H1 (cell line): ENCODE data around the gene CDHR2. TPM values are rescaled to one million over a fixed set of nuclear protein-coding genes. Genes with fewer than 3 reads are reported as not detected.
"Not testable (repeated sequence)": the region's sequence is repeated elsewhere in the genome, so short reads cannot be mapped to it uniquely, and the experiment has no call there.

Experiments used
- CTCF ChIA-PET: fragments of 300-600 bp; sonication (Branson Sonifier 250); formaldehyde crosslinking; loops from one replicate; lab custom pipeline; 2021; ENCODE audit not compliant: partially characterized antibody; lab: Charles Lee
- POLR2A ChIA-PET: fragments of 300-600 bp; sonication (Branson Sonifier 250); formaldehyde crosslinking; loops from one replicate; lab custom pipeline; 2021; ENCODE audit warnings: inconsistent platforms; ENCODE audit not compliant: partially characterized antibody; lab: Charles Lee
- DNase-seq, 2 experiments: peaks; one replicate each; pipeline versions ENCODE4 v3.0.0 to v3.0.0-alpha.2; 2010 to 2022; ENCODE audit warnings: low spot score in 2 of 2, low read depth in 1 of 2, mixed read lengths in 1 of 2
- FAIRE-seq: peaks from 2 replicates; lab custom pipeline; 2011; peaks lifted over from hg19 to GRCh38; lab: Jason Lieb, UNC
- H2AFZ ChIP-seq: 2 replicates; pipeline ENCODE4 v1.8.1; 2012; ENCODE audit warnings: low read length, inconsistent platforms
- H2AK5ac ChIP-seq: 2 replicates; pipeline ENCODE4 v1.6.1; 2013; ENCODE audit warnings: low read depth, low read length
- H2BK120ac ChIP-seq: replicated peaks from 2 replicates; pipeline ENCODE3; 2013; ENCODE audit warnings: low read depth, low read length, inconsistent platforms
- H2BK12ac ChIP-seq: 2 replicates; pipeline ENCODE4 v1.6.1; 2013; ENCODE audit warnings: low read depth, low read length
- H2BK15ac ChIP-seq: 2 replicates; pipeline ENCODE4 v1.6.1; 2013; ENCODE audit warnings: low read length
- H2BK20ac ChIP-seq: 2 replicates; pipeline ENCODE4 v1.6.1; 2013; ENCODE audit warnings: low read length
- H2BK5ac ChIP-seq: 2 replicates; pipeline ENCODE4 v1.6.1; 2013; ENCODE audit warnings: low read depth, low read length
- H3K14ac ChIP-seq: 2 replicates; pipeline ENCODE4 v1.6.1; 2013; ENCODE audit warnings: inconsistent platforms; ENCODE audit not compliant: insufficient read length
- H3K18ac ChIP-seq: 2 replicates; pipeline ENCODE4 v1.6.1; 2013; ENCODE audit warnings: low read length; ENCODE audit errors: extremely low read depth
- H3K23ac ChIP-seq: 2 replicates; pipeline ENCODE4 v1.6.1; 2013; ENCODE audit warnings: inconsistent platforms; ENCODE audit not compliant: insufficient read length
- H3K23me2 ChIP-seq: 2 replicates; pipeline ENCODE4 v1.6.1; 2013; ENCODE audit warnings: low read depth, low read length
- H3K27ac ChIP-seq: 2 replicates; pipeline ENCODE4 v1.6.1; 2011; ENCODE audit warnings: low read depth, low read length, inconsistent platforms
- H3K27me3 ChIP-seq, 4 experiments: replicated peaks in 1 of 4; 1 replicate in 1 of 4; 2 replicates in 3 of 4; pipeline versions ENCODE4 v1.6.1 to v1.8.1; 2011 to 2013; ENCODE audit warnings: low read length in 3 of 4, mild to moderate bottlenecking in 3 of 4, inconsistent platforms in 2 of 4, mixed read lengths in 2 of 4, moderate library complexity in 1 of 4; ENCODE audit not compliant: control insufficient read depth in 3 of 4, insufficient read depth in 3 of 4; ENCODE audit errors: extremely low read depth in 1 of 4
- H3K36me3 ChIP-seq, 4 experiments: 2 replicates each; pipeline versions ENCODE4 v1.6.1 to v1.8.1; 2011 to 2013; ENCODE audit warnings: mild to moderate bottlenecking in 4 of 4, low read length in 3 of 4, moderate library complexity in 2 of 4, control low read depth in 1 of 4, inconsistent platforms in 1 of 4; ENCODE audit not compliant: insufficient read depth in 4 of 4, control insufficient read depth in 2 of 4
- H3K4ac ChIP-seq: replicated peaks from 2 replicates; pipeline ENCODE3; 2013; ENCODE audit warnings: low read length, low read depth, mixed read lengths, inconsistent platforms; ENCODE audit not compliant: insufficient read length
- H3K4me1 ChIP-seq, 4 experiments: replicated peaks in 1 of 4; 1 replicate in 1 of 4; 2 replicates in 3 of 4; pipeline versions ENCODE4 v1.6.1 to v1.8.1; 2011 to 2013; ENCODE audit warnings: low read length in 3 of 4, inconsistent platforms in 2 of 4, mixed read lengths in 1 of 4; ENCODE audit not compliant: insufficient read depth in 4 of 4, control insufficient read depth in 3 of 4
- H3K4me2 ChIP-seq, 2 experiments: 2 replicates each; pipeline versions ENCODE4 v1.6.1 to v1.8.1; 2011 to 2013; ENCODE audit warnings: low read depth in 2 of 2, low read length in 2 of 2, control low read depth in 1 of 2, inconsistent platforms in 1 of 2, mild to moderate bottlenecking in 1 of 2; ENCODE audit not compliant: insufficient read depth in 1 of 2
- H3K4me3 ChIP-seq, 4 experiments: fragments of 200-600, 300-600 bp in 1 of 4; sonication (generic), shearing (Covaris generic), sonication (Bioruptor Twin) in 1 of 4; 2 replicates each; pipeline versions ENCODE4 v1.5.1 to v1.8.1; 2011 to 2016; ENCODE audit warnings: low read length in 4 of 4, low read depth in 3 of 4, control low read depth in 2 of 4, inconsistent platforms in 2 of 4, mild to moderate bottlenecking in 2 of 4, mixed read lengths in 1 of 4, moderate library complexity in 1 of 4; ENCODE audit not compliant: insufficient read depth in 2 of 4; ENCODE audit errors: extremely low read depth in 1 of 4
- H3K56ac ChIP-seq: replicated peaks from 2 replicates; pipeline ENCODE3; 2013; ENCODE audit warnings: low read depth, mild to moderate bottlenecking, mixed read lengths, low read length, inconsistent platforms; ENCODE audit not compliant: insufficient read length
- H3K79me1 ChIP-seq: 2 replicates; pipeline ENCODE4 v1.6.1; 2013; ENCODE audit warnings: low read depth, low read length, control low read depth
- H3K79me2 ChIP-seq, 2 experiments: 2 replicates each; pipeline versions ENCODE4 v1.6.1 to v1.8.1; 2012 to 2013; ENCODE audit warnings: low read length in 2 of 2, mild to moderate bottlenecking in 2 of 2, inconsistent platforms in 1 of 2; ENCODE audit not compliant: insufficient read depth in 2 of 2, control insufficient read depth in 1 of 2
- H3K9ac ChIP-seq, 4 experiments: replicated peaks in 1 of 4; 1 replicate in 1 of 4; 2 replicates in 3 of 4; pipeline versions ENCODE4 v1.6.1 to v1.8.1; 2011 to 2013; ENCODE audit warnings: low read depth in 3 of 4, low read length in 3 of 4, control low read depth in 2 of 4, mild to moderate bottlenecking in 2 of 4, moderate library complexity in 2 of 4, inconsistent platforms in 1 of 4; ENCODE audit errors: extremely low read depth in 1 of 4
- H3K9me3 ChIP-seq, 2 experiments: 2 replicates each; pipeline versions ENCODE4 v1.6.1 to v1.8.1; 2012 to 2013; ENCODE audit warnings: mild to moderate bottlenecking in 2 of 2, moderate library complexity in 2 of 2, control low read depth in 1 of 2, inconsistent platforms in 1 of 2, low read depth in 1 of 2, low read length in 1 of 2, mixed read lengths in 1 of 2; ENCODE audit not compliant: insufficient read depth in 2 of 2
- H4K20me1 ChIP-seq, 2 experiments: replicated peaks in 1 of 2; 2 replicates each; pipeline versions ENCODE3 to v1.8.1; 2011 to 2013; ENCODE audit warnings: inconsistent platforms in 2 of 2, low read length in 2 of 2, mild to moderate bottlenecking in 1 of 2; ENCODE audit not compliant: insufficient read depth in 2 of 2, control insufficient read depth in 1 of 2
- H4K5ac ChIP-seq: 2 replicates; pipeline ENCODE4 v1.6.1; 2013; ENCODE audit warnings: low read length, low read depth, mixed read lengths, inconsistent platforms; ENCODE audit not compliant: insufficient read length
- H4K8ac ChIP-seq: 2 replicates; pipeline ENCODE4 v1.8.0; 2013; ENCODE audit warnings: mild to moderate bottlenecking, moderate library complexity, low read length, inconsistent platforms; ENCODE audit not compliant: insufficient read depth; ENCODE audit errors: extremely low read depth
- H4K91ac ChIP-seq: replicated peaks from 2 replicates; pipeline ENCODE3; 2013; ENCODE audit warnings: low read length, mixed read lengths, inconsistent platforms; ENCODE audit not compliant: insufficient read length
- WGBS, 2 experiments: shearing (Covaris generic) in 1 of 2; methylation state at CpG; one replicate each; pipeline versions ENCODE4 v1.1.6 to v1.1.7; 2013 to 2015; ENCODE audit warnings: low lambda C conversion rate in 2 of 2, mixed read lengths in 2 of 2, inconsistent platforms in 1 of 2, low coverage in 1 of 2, missing lambda C conversion rate in 1 of 2; ENCODE audit not compliant: insufficient replicate concordance in 2 of 2, insufficient coverage in 1 of 2, insufficient read length in 1 of 2; ENCODE audit errors: extremely low coverage in 1 of 2, missing lambda C conversion rate in 1 of 2; 5-methylcytosine and 5-hydroxymethylcytosine counted together
- polyA plus RNA-seq, 7 experiments: library from polyadenylated mRNA; depleted of rRNA in 3 of 7; stranded (reverse) in 5 of 7; unstranded in 2 of 7; fragments of >200 nt in 5 of 7; fragments of 200-250 nt in 2 of 7; gene quantifications; 1 replicate in 5 of 7; 2 replicates in 1 of 7; 4 replicates in 1 of 7; pipeline versions ENCODE4 v1.2.1 to v1.2.3, GENCODE V29; 2011 to 2013; ENCODE audit warnings: missing spikeins in 2 of 7, mixed read lengths in 2 of 7
- total RNA-seq: library from RNA; stranded (reverse); fragmentation: NEBNext Ultra II Directional; extraction: Animal tissue kit (Norgen Biotek cat#: 25700); gene quantifications from 2 replicates; pipeline ENCODE4 v1.2.1, GENCODE V29; 2021

The CDHR2 gene
- total and polyA plus RNA-seq, 2 of the 8 experiments (the other 6 are each of a cell fraction or from before 2014, with no cell fraction given) = 0.02 to 0.43 TPM

DNA sequence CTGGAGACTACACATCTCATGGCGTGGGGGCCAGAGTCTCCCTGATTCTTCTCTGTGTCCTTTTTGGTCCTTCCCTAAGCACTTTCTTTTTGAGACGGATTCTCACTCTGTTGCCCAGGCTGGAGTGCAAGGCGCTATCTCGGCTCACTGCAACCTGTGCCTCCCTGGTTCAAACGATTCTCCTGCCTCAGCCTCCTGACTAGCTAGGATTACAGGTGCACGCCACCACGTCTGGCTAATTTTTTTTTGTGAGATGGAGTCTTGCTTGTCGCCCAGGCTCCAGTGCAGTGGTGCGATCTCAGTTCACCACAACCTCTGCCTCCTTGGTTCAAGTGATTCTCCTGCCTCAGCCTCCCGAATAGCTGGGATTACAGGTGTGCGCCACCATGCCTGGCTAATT, 1.8 kb downstream of the CDHR2 start:
- H3K18ac ChIP-seq, H3K79me1 ChIP-seq, H3K9ac ChIP-seq, H2BK15ac ChIP-seq, FAIRE-seq, DNase-seq, H3K36me3 ChIP-seq, H3K23ac ChIP-seq, H2BK120ac ChIP-seq, H4K20me1 ChIP-seq, H3K79me2 ChIP-seq, H3K56ac ChIP-seq, H4K91ac ChIP-seq, H2AK5ac ChIP-seq, H4K5ac ChIP-seq, H3K9me3 ChIP-seq, H2BK20ac ChIP-seq, H3K4me2 ChIP-seq, H3K27ac ChIP-seq, H3K14ac ChIP-seq, H3K27me3 ChIP-seq, H3K4ac ChIP-seq, H2AFZ ChIP-seq, H3K23me2 ChIP-seq, H2BK12ac ChIP-seq, H2BK5ac ChIP-seq, H3K4me3 ChIP-seq: not testable (repeated sequence)
- H4K8ac ChIP-seq = peak overlapping the region; percentile 41; the same call in 1 of the 2 replicates
- ChIA-PET POLR2A (interaction anchor here (1.2 to 6.9 kb wide), 2 partner anchors 14 to 23 kb away, joined by 4 to 63 read pairs; partner anchors contain the start of gene RNF44), CTCF (interaction anchor here (2.7 to 2.9 kb wide), 2 partner anchors 23 to 28 kb away, joined by 13 to 16 read pairs; no protein-coding TSS in a partner anchor)
- H3K4me1 ChIP-seq = peaks cover 0 to 11% (median 4%) of the 10 kb centered on the region in 4 experiments; a peak in 3 of 7 replicates
- 88% methylated on average over 11 of the region's 11 CpGs; no CpG with 5 or more reads in 1 of the 2 experiments for WGBS, 2 experiments
